Measurements from ENCODE around the gene ZNF787.

- TF ChIP-seq POLR2A (IDR thresholded peaks at IDR 0.05) = no peak
- TF ChIP-seq CTCF (IDR thresholded peaks at IDR 0.05) = no peak
These were observed 67.5 kb downstream of the ZNF787 start for GRCh38 chr19:56053596-56053995.

All from ovary (tissue), 3 donors.